Lung (tissue), 12 donors: ENCODE results near the gene PLEKHG4B. TPM values are rescaled to one million over a fixed set of nuclear protein-coding genes. Genes with fewer than 3 reads are reported as not detected.

ENCODE experiments used
- ATAC-seq: fragments of 200-7000 bp; cut with Tn5 transposase; one replicate; pipeline ENCODE4 v1.9.1; 2020; ENCODE audit warnings: moderate number of reproducible peaks; ENCODE audit not compliant: insufficient read depth, low FRiP score
- DNase-seq, 3 donors: peaks; one replicate each; pipeline ENCODE4 v3.0.0-alpha.2; 2013 to 2017
- H3K27ac ChIP-seq, 2 donors: one replicate each; pipeline ENCODE4 v1.5.1; 2013; ENCODE audit warnings: mild to moderate bottlenecking in 2 of 2, moderate library complexity in 2 of 2, control low read depth in 1 of 2, inconsistent platforms in 1 of 2, low read depth in 1 of 2, low read length in 1 of 2
- H3K27me3 ChIP-seq, 3 donors: one replicate each; pipeline ENCODE4 v1.5.1; 2013; ENCODE audit warnings: low read length in 2 of 3; ENCODE audit not compliant: control insufficient read depth in 3 of 3, insufficient read depth in 3 of 3
- H3K36me3 ChIP-seq, 4 donors: one replicate each; pipeline ENCODE4 v1.5.1; 2013; ENCODE audit warnings: low read length in 4 of 4, mild to moderate bottlenecking in 1 of 4, moderate library complexity in 1 of 4; ENCODE audit not compliant: control insufficient read depth in 4 of 4, insufficient read depth in 4 of 4
- H3K4me1 ChIP-seq, 5 donors: one replicate each; pipeline ENCODE4 v1.5.1; 2013; ENCODE audit warnings: low read length in 5 of 5, mild to moderate bottlenecking in 2 of 5, moderate library complexity in 1 of 5; ENCODE audit not compliant: control insufficient read depth in 5 of 5, insufficient read depth in 5 of 5
- H3K4me3 ChIP-seq: one replicate; pipeline ENCODE4 v1.5.1; 2013; ENCODE audit warnings: mild to moderate bottlenecking, control low read depth, moderate library complexity
- H3K9ac ChIP-seq, 2 donors: one replicate each; pipeline ENCODE4 v1.5.1; 2013; ENCODE audit warnings: low read length in 2 of 2, control low read depth in 1 of 2; ENCODE audit not compliant: insufficient read depth in 1 of 2
- H3K9me3 ChIP-seq, 4 donors: one replicate each; pipeline ENCODE4 v1.5.1; 2013; ENCODE audit warnings: low read length in 3 of 4, mild to moderate bottlenecking in 1 of 4, moderate library complexity in 1 of 4; ENCODE audit not compliant: control insufficient read depth in 4 of 4, insufficient read depth in 3 of 4
- WGBS, 2 donors: extraction: QIAGEN DNeasy Blood & Tissue Kit; methylation state at CpG; one replicate each; pipeline ENCODE4 v1.1.7; 2013; 5-methylcytosine and 5-hydroxymethylcytosine counted together
- polyA plus RNA-seq, 2 donors: library from polyadenylated mRNA; stranded (reverse); fragments of 200-250 nt; gene quantifications; one replicate each; pipeline ENCODE4 v1.2.1, GENCODE V29; 2013
- total RNA-seq, 2 donors: library from RNA; depleted of rRNA in 1 of 2; stranded (reverse); fragments of >200 nt in 1 of 2; gene quantifications; one replicate each; pipeline ENCODE4 v1.2.1, GENCODE V29; 2014 to 2021
- TF ChIP-seq, protein P1 (sequence below): IDR thresholded peaks from 2 replicates; pipeline ENCODE4 v1.5.1; 2012; ENCODE audit warnings: mild to moderate bottlenecking; ENCODE audit errors: control extremely low read depth, extremely low read depth
- donor health status: control.
- donor health status: control.
- donor health status: Bipolar disorder and iron deficiency.
- donor health status: healthy.
- donor health status: DM: yes; HTN: yes; CAD: no.

PLEKHG4B gene
- total and polyA plus RNA-seq, 4 donors, result 0.24 to 4.7 (median 3.0) TPM

DNA sequence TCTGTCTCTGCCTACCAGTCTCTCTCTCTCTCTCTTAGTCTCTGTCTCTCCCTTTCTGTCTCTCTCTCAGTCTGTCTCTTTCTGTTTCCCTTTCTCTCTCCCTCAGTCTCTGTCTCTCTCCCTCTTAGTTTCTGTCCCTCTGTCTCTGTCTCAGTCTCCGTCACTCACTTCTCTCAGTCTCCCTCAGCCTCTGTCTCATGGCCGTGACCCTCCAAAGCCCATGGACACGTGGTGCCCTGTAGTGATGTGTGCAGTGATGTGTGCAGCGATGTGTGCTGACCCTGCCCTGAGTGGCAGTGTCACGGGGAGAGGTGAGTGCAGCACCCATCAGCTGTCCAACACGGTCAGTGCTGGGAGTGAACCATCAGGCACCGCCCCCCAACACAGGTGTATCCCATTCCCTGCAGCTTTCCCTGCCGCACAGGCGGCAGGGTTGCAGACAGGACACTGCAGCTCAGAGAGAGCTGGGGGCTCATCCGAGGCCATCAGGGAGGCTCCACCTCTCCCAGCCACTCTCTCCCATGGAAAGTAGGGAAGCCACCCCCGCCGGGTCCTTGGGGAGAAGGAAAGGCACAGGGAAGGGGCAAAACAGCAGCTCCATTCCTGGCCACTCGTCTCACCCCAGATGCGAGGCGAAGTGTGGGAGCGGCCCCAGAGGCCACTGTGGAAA lies 98.5 kb downstream of the PLEKHG4B start:
- Histone ChIP-seq H3K36me3 (no peaks in the 10 kb centered on the region), H3K27me3 (peaks cover 0 to 6% (median 3%) of the 10 kb centered on the region in 3 donors), H3K9ac (no peak overlapping the region), H3K9me3 (no peaks in the 10 kb centered on the region), H3K27ac (peak overlapping the region in 1 of 2 donors; percentile 74), H3K4me3 (no peak overlapping the region), H3K4me1 (peaks cover 0 to 5% (median 3%) of the 10 kb centered on the region in 5 donors)
- WGBS, 2 donors, result 61 to 65% methylated on average over 15 to 16 of the region's 16 CpGs
- ATAC-seq (no peak), DNase-seq (no peak)
- TF ChIP-seq, protein P1, sequence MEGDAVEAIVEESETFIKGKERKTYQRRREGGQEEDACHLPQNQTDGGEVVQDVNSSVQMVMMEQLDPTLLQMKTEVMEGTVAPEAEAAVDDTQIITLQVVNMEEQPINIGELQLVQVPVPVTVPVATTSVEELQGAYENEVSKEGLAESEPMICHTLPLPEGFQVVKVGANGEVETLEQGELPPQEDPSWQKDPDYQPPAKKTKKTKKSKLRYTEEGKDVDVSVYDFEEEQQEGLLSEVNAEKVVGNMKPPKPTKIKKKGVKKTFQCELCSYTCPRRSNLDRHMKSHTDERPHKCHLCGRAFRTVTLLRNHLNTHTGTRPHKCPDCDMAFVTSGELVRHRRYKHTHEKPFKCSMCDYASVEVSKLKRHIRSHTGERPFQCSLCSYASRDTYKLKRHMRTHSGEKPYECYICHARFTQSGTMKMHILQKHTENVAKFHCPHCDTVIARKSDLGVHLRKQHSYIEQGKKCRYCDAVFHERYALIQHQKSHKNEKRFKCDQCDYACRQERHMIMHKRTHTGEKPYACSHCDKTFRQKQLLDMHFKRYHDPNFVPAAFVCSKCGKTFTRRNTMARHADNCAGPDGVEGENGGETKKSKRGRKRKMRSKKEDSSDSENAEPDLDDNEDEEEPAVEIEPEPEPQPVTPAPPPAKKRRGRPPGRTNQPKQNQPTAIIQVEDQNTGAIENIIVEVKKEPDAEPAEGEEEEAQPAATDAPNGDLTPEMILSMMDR, result no peak

DNA sequence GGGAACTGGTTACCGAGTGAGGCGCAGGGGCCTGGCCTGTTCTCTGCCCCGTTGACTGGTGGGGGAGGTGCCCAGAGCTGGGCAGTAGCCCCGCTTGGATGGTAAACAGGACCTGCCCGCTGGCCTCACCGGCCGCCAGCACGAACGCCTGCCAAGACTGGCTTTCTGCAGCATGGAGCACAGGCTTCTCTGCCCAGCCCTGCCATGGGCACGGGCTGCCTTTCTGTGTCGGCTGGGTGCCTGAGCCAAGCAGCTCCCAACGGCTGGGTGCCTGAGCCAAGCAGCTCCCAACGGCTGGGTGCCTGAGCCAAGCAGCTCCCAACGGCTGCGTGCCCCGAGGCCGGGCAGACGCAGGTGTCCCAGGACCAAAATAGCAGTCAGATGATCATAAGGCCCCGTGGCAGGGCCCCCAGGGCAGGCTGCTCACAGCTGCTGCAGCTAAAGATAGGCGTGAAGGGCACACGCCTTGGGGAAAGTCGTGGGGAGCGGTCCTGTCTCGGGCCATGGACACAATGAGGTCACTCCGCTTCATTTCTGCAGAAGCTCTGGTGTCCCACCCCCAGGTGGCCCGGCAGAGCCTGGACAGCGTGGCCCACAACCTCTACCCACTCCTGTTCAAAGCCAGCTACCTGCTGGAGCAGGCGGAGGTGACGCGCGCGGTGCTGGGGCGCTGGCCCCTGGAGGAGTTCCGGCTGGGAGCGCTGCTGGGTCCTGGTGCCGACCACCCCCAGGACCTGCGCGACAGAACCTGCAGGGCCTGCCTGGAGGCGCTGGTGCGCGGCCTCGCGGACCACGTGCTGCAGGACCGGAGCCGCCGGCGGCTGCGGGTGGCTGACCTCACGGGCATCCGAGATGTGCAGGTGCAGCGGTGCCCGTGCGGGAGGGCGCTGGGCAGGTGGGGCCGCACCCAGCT lies 99.3 kb downstream of the PLEKHG4B start, which contains the start of gene LRRC14B:
TSS of gene LRRC14B (plus strand) at position 460 of the 913 bp plus-strand sequence. CDS start at position 504, 44 bp downstream.
- TF ChIP-seq, protein P1, result no peak
- H3K4me3 ChIP-seq, result no peak within 1 kb of the TSS
- H3K27ac ChIP-seq, result peak within 1 kb of the TSS in 1 of 2 donors; percentile 74
- H3K9me3 ChIP-seq, result no peaks in the 10 kb centered on the region
- H3K27me3 ChIP-seq, result peaks cover 0 to 6% (median 3%) of the 10 kb centered on the region in 3 donors
- ATAC-seq (no peak), DNase-seq (peak in 2 of 3 donors; percentile 30 to 41)
- no peak within 1 kb of the TSS for H3K9ac ChIP-seq
- 20% methylated on average over 56 of the region's 56 CpGs for WGBS, 2 donors
- no peaks in the 10 kb centered on the region for H3K36me3 ChIP-seq
- H3K4me1 ChIP-seq, result peaks cover 0 to 5% (median 3%) of the 10 kb centered on the region in 5 donors

- no peaks in the 10 kb centered on the region for H3K9me3 ChIP-seq
- no peak for ATAC-seq
- peak overlapping the region in 1 of 2 donors; percentile 74 for H3K27ac ChIP-seq
- H3K36me3 ChIP-seq, result no peaks in the 10 kb centered on the region
- no peak overlapping the region for H3K4me3 ChIP-seq
- H3K9ac ChIP-seq, result no peak overlapping the region
- H3K4me1 ChIP-seq, result peaks cover 0 to 5% (median 3%) of the 10 kb centered on the region in 5 donors
- TF ChIP-seq, protein P1, result no peak
- 87 to 94% methylated on average over 36 to 46 of the region's 46 CpGs for WGBS, 2 donors
- DNase-seq, result no peak
- H3K27me3 ChIP-seq, result peaks cover 0 to 6% (median 3%) of the 10 kb centered on the region in 3 donors
Measured at GRCh38 chr5:191949-192690, 100.2 kb downstream of the PLEKHG4B start.
